Measurements from ENCODE around the gene ROPN1L.

The ROPN1L gene

GRCh38 chr5:10460252-10460906 lies 18.7 kb downstream of the ROPN1L start:
- TF ChIP-seq ZFX (IDR thresholded peaks at IDR 0.05), result no peak
- TF ChIP-seq CTCF (conservative IDR thresholded peaks at IDR 0.05), result no peak
- peak overlapping the region; percentile 43 for H3K27ac ChIP-seq

DNA sequence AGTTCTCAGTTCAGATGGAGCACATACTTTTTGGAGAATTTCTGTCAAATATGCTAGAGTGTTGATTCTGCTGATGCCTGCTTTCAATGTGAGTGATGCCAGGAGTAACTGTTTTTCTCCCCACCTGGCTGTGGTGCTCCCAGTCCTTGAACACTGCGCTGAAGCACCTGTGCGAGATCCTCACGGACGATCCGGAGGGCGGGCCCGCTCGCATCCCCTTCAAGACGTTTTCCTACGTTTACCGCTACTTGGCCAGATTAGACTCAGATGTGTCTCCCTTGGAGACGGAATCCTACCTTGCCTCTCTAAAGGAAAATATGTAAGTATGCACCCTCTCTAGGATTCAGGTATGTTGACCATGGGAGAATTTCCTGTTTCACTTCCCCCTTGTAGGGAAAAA lies 19.4 kb downstream of the ROPN1L start:
- no peak overlapping the region for H3K27ac ChIP-seq
- TF ChIP-seq ZFX (IDR thresholded peaks at IDR 0.05) (no peak), CTCF (conservative IDR thresholded peaks at IDR 0.05) (no peak)

DNA sequence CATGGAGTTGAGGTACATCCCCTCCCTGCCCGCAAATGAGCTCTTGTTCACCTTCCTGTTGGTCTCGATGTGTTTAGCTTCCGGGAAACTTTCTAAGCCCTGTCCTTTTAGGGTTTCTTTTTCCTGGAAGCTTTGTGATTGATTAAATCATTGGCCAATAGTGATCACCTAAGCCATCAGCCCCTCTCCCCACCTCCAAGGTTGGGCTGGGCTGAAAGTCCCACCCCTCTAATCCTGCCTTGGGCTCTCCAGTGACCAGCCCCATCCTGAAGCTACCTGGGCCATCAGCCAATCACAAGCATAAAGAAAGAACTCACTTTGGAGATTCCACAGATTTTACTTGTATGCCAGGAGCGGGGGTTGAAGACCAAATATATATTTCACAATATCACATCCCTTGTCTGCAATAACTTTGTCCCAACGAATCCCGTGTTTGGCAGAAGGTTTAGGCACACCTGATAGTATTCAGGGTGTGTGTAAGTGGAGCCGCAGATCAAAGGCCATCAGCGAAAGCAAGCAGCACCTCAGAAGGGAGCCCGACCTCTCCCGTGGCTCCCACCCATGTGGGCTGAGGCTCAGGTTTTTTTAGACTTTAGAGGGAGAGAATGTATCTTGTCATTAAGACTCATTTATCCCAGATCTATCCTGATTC lies 20.4 kb downstream of the ROPN1L start:
- no peak overlapping the region for H3K27ac ChIP-seq
- no peak for TF ChIP-seq CTCF (conservative IDR thresholded peaks at IDR 0.05)
- TF ChIP-seq ZFX (IDR thresholded peaks at IDR 0.05), result no peak

GRCh38 chr5:10463566-10463965 lies 21.9 kb downstream of the ROPN1L start:
- no peak overlapping the region for H3K27ac ChIP-seq
- TF ChIP-seq ZFX (IDR thresholded peaks at IDR 0.05), result no peak
- no peak for TF ChIP-seq CTCF (conservative IDR thresholded peaks at IDR 0.05)

GRCh38 chr5:10464173-10464572 lies 22.5 kb downstream of the ROPN1L start:
- no peak overlapping the region for H3K27ac ChIP-seq

DNA sequence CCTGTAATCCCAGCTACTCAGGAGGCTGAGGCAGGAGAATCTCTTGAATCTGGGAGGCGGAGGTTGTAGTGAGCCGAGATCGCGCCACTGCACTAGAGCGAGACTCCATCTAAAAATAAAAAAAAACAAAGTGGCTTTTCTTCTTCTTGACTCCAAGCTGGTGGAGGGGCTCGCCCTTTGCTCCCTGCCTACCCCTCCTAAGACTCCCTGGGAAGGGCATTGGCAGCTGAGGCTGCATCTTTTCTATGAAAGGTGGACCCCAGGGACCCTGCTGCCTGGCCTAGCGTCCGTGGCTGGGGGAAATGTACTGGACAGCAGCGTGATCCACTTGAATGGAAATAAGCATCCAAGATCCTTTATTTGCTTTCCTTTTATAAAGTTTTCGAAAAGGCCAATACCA lies 24.0 kb downstream of the ROPN1L start:
- TF ChIP-seq CTCF (conservative IDR thresholded peaks at IDR 0.05) (no peak), ZFX (IDR thresholded peaks at IDR 0.05) (no peak)
- no peak overlapping the region for H3K27ac ChIP-seq

More at GRCh38 chr5:10464173-10464572, 22.5 kb downstream of the ROPN1L start:
- TF ChIP-seq ZFX (IDR thresholded peaks at IDR 0.05) (no peak), CTCF (conservative IDR thresholded peaks at IDR 0.05) (no peak)

DNA sequence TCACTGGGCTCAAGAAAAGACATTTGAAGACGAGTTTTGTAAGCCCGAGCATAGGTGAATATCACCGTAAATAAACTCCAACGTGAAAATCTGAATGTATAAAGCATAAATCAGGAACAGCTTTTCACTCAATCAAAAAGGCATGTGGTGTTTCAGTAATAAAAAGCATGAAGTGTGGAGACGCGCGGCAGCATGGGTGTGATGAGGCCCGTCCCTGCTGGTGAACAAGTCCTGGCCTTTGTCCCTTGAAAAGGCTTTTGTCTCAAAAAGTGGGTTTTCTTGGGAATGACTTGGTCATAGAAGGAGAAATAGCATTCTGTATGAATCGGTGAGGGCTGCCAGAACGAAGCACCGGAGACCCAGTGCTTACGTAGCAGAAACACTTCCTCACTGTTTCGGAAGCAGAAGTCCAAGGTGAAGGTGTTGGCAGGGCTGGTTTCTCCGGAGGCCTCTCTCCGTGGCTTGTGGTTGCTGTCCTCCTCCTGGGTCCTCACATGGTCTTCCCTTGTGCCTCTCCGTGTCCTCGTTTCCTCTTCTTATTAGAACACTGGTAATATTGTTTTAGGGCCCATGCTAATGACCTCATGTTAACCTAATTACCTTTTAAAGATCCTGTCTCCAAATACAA lies 24.9 kb downstream of the ROPN1L start:
- H3K27ac ChIP-seq, result no peak overlapping the region

More for the DNA sequence above, 24.9 kb downstream of the ROPN1L start:
- TF ChIP-seq ZFX (IDR thresholded peaks at IDR 0.05) (no peak), CTCF (conservative IDR thresholded peaks at IDR 0.05) (no peak)
